WERI-Rb-1 (cell line): Measurements from ENCODE around the gene RNASE9.
"Not testable (repeated sequence)": the region's sequence is repeated elsewhere in the genome, so short reads cannot be mapped to it uniquely, and the experiment has no call there.

ENCODE experiments used
- DNase-seq: peaks from one replicate; pipeline ENCODE4 v3.0.0-alpha.2; 2020
- H3K27ac ChIP-seq: fragments of 250-450 bp; sonication (Bioruptor Pico); 2 replicates; pipeline ENCODE4 v1.5.1; 2020; ENCODE audit warnings: mild to moderate bottlenecking, moderate library complexity
- H3K27me3 ChIP-seq: fragments of 250-450 bp; sonication (Bioruptor Pico); 2 replicates; pipeline ENCODE4 v1.5.1; 2021; ENCODE audit warnings: mild to moderate bottlenecking, low read depth, moderate library complexity; ENCODE audit not compliant: insufficient read depth, severe bottlenecking
- H3K36me3 ChIP-seq: fragments of 250-450 bp; sonication (Bioruptor Pico); 2 replicates; pipeline ENCODE4 v1.5.1; 2020; ENCODE audit warnings: mild to moderate bottlenecking, moderate library complexity
- H3K4me3 ChIP-seq: 2 replicates; pipeline ENCODE4 v1.5.1; 2011; ENCODE audit warnings: low read depth, mild to moderate bottlenecking, control low read depth, low read length
- H3K9me3 ChIP-seq: fragments of 250-450 bp; sonication (Bioruptor Pico); 2 replicates; pipeline ENCODE4 v1.5.1; 2021; ENCODE audit warnings: mild to moderate bottlenecking, moderate library complexity; ENCODE audit not compliant: severe bottlenecking
- TF ChIP-seq, protein P1 (sequence below): IDR thresholded peaks from 2 replicates; pipeline ENCODE4 v1.5.1; 2011; ENCODE audit warnings: low read depth, mild to moderate bottlenecking, control low read depth, inconsistent platforms, low read length

RNASE9 gene

DNA sequence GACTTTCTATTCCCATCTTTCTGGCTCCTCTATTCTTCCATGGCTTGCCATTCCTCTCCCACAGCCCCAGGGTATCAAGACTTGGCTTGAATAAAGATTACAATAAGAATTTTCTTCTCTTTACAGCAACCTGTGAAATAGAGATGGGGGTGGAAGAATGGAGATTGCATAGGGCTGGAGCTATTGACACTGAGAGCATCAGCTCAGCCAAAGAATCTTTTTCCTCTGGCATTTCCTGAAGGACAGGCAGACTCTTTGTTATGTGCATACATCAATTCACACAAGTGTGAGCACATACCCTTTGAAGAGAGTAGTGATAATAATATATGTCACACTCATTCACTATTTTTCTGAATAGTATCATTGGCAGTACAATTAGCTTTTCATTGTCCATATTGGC lies 22.3 kb upstream of the RNASE9 start:
- peaks cover 71% of the 10 kb centered on the region for H3K27me3 ChIP-seq
- TF ChIP-seq, protein P1, sequence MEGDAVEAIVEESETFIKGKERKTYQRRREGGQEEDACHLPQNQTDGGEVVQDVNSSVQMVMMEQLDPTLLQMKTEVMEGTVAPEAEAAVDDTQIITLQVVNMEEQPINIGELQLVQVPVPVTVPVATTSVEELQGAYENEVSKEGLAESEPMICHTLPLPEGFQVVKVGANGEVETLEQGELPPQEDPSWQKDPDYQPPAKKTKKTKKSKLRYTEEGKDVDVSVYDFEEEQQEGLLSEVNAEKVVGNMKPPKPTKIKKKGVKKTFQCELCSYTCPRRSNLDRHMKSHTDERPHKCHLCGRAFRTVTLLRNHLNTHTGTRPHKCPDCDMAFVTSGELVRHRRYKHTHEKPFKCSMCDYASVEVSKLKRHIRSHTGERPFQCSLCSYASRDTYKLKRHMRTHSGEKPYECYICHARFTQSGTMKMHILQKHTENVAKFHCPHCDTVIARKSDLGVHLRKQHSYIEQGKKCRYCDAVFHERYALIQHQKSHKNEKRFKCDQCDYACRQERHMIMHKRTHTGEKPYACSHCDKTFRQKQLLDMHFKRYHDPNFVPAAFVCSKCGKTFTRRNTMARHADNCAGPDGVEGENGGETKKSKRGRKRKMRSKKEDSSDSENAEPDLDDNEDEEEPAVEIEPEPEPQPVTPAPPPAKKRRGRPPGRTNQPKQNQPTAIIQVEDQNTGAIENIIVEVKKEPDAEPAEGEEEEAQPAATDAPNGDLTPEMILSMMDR, result no peak
- H3K9me3 ChIP-seq, result no peaks in the 10 kb centered on the region
- no peaks in the 10 kb centered on the region for H3K36me3 ChIP-seq
- no peak overlapping the region for H3K27ac ChIP-seq
- H3K4me3 ChIP-seq, result no peak overlapping the region
- no peak for DNase-seq

DNA sequence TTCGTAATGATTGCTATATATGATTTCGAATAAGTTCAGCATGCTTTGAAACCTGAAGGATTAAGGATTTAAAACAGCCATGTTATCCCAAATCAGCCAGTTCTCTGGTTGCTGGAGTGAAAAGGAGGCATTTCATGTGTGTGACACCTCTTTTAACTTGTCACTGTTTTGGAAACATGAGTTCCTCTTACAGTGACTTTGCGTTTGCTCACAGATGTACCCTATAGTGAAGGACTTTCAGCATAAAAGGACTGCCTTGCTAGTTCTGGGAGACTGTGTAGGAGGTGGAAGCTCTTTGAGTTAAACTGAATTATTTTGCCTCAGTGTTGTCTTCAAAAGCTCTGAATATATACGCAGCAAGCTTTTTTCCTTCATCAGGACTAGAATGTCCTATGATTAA lies 19.4 kb upstream of the RNASE9 start:
- no peak overlapping the region for H3K4me3 ChIP-seq
- no peaks in the 10 kb centered on the region for H3K9me3 ChIP-seq
- DNase-seq, result no peak
- no peaks in the 10 kb centered on the region for H3K36me3 ChIP-seq
- TF ChIP-seq, protein P1, result no peak
- peaks cover 58% of the 10 kb centered on the region for H3K27me3 ChIP-seq
- H3K27ac ChIP-seq, result no peak overlapping the region

DNA sequence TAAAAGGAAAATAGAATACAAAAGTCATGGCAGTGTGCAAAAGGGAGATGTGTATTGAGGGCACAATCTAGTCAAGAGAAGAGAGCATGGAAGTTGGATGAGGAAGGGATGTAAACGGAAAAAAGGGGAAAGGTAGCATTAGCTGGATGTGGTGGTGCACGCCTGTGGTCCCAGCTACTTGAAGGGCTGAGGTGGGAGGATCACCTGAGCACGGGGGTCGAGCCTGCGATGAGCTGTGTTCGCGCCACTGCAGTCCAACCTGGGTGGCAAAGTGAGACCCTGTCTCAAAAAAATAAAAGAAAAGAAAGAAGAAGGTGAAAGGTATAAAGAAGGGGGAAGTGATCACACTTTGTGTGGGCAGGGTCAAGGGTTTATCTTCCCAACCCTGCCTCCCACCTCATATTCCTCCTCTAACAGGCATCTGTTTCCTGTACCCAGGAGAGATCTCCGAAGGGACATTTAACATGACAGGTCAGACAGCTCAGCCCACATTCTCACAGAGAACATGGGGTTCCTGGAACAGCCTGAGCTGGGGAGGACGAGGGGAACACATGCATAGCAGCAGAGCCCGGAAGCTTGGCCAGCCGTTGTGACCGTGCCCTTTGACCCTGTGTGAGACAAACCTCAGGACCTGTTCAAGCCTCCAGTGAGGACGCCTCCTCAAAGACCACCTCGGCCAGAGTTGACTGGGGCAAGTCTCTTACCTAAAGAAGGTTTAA lies 18.1 kb upstream of the RNASE9 start:
- TF ChIP-seq, protein P1, result no peak
- no peak overlapping the region for H3K27ac ChIP-seq
- no peak for DNase-seq
- H3K36me3 ChIP-seq, result no peaks in the 10 kb centered on the region
- H3K27me3 ChIP-seq, result peaks cover 58% of the 10 kb centered on the region
- H3K4me3 ChIP-seq, result no peak overlapping the region
- H3K9me3 ChIP-seq, result no peaks in the 10 kb centered on the region

DNA sequence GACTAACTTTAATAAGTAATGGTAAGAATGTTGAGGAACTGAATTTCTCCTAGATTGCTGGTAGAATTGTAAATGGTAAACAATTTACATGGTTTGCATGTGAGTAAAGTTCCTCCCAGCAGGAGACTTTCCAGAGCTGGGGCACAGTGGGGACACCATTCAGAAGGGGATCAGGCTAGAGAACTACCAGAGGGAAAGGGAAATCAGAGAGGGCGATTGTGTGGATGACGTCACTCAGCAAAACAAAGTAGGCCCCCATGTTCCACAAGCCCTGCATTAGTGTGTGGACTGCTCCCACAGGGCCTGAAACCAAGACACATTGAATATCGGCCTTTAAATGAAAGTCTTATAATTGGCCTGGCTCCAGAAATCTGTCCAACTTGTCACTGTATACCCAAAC lies 17.5 kb upstream of the RNASE9 start:
- H3K36me3 ChIP-seq, result no peaks in the 10 kb centered on the region
- H3K4me3 ChIP-seq, result no peak overlapping the region
- H3K9me3 ChIP-seq, result no peaks in the 10 kb centered on the region
- DNase-seq, result no peak
- peaks cover 57% of the 10 kb centered on the region for H3K27me3 ChIP-seq
- TF ChIP-seq, protein P1, result no peak
- H3K27ac ChIP-seq, result no peak overlapping the region

DNA sequence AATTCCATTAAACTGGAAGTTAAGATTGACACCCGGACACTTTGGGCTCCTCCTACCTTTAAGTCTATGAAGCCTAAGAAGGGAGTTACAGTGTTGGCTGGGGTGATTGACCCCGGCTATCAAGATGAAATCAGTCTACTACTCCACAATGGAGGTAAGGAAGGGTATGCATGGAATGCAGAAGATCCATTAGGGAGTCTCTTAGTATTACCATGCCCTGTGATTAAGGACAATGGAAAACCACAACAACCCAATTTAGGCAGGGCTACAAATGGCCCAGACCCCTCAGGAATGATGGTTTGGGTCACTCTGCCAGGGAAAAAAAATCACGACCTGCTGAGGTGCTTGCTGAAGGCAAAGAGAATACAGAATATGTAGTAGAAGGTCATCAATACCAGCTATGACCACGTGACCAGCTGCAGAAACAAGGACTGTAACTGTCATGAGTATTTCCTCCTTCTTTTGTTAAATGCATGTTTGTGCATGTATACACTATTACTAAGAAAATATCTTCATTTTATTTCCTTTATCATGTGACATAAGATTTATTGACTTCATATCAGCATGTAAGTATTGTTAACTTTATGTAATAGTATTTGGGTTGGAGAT lies 11.6 kb upstream of the RNASE9 start:
- H3K9me3 ChIP-seq, H3K4me3 ChIP-seq, H3K36me3 ChIP-seq, H3K27ac ChIP-seq, DNase-seq: not testable (repeated sequence)
- H3K27me3 ChIP-seq, result peaks cover 31% of the 10 kb centered on the region

DNA sequence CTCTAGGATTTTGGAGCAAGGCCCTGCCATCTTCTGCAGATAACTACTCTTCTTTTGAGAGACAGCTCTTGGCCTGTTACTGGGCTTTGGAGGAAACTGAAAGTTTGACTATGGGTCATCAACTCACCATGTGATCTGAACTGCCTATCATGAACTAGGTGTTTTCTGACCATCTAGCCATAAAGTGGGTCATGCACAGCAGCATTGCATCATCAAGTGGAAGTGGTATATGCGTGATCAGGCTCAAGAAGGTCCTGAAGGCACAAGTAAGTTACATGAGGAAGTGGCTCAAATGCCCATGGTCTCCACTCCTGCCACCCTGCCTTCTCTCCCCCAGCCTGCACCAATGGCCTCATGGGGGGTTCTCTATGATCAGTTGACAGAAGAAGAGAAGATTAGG lies 9.9 kb upstream of the RNASE9 start:
- H3K36me3 ChIP-seq, H3K9me3 ChIP-seq, DNase-seq, H3K4me3 ChIP-seq, H3K27ac ChIP-seq: not testable (repeated sequence)
- H3K27me3 ChIP-seq, result peaks cover 40% of the 10 kb centered on the region

GRCh38 chr14:20569865-20570264 lies 9.0 kb upstream of the RNASE9 start:
- DNase-seq, H3K4me3 ChIP-seq, H3K27ac ChIP-seq, H3K9me3 ChIP-seq, H3K36me3 ChIP-seq: not testable (repeated sequence)
- H3K27me3 ChIP-seq, result peaks cover 39% of the 10 kb centered on the region
